GM04504 (cell line): ENCODE data around the gene CHODL.

ENCODE experiments used
- DNase-seq: peaks from one replicate; pipeline ENCODE4 v3.0.0-alpha.2; 2012; ENCODE audit warnings: low read depth

Gene CHODL

GRCh38 chr21:18244671-18245463, at the start of gene CHODL:
TSS of gene CHODL (plus strand) at chr21:18244833. CDS start at chr21:18245224, 391 bp downstream.
- DNase-seq, result no peak

GRCh38 chr21:18204931-18205330, 39.7 kb upstream of the CHODL start:
- no peak for DNase-seq

GRCh38 chr21:18218331-18218730, 26.3 kb upstream of the CHODL start:
- no peak for DNase-seq

GRCh38 chr21:18220498-18220897, 24.1 kb upstream of the CHODL start:
- no peak for DNase-seq

GRCh38 chr21:18222346-18222745, 22.3 kb upstream of the CHODL start:
- no peak for DNase-seq

- no peak for DNase-seq
Measured at GRCh38 chr21:18228060-18228739, 16.4 kb upstream of the CHODL start.

- DNase-seq, result no peak
Measured at GRCh38 chr21:18235545-18235944, 9.1 kb upstream of the CHODL start.

- no peak for DNase-seq
Measured at GRCh38 chr21:18245464-18245967, 883 bp downstream of the CHODL start.

- no peak for DNase-seq
Measured at GRCh38 chr21:18248171-18248570, 3.5 kb downstream of the CHODL start.

GRCh38 chr21:18249672-18250071, 5.0 kb downstream of the CHODL start:
- no peak for DNase-seq

- no peak for DNase-seq
Measured at GRCh38 chr21:18251065-18251464, 6.4 kb downstream of the CHODL start.

- DNase-seq, result no peak
Measured at GRCh38 chr21:18252256-18252655, 7.6 kb downstream of the CHODL start.

- no peak for DNase-seq
Measured at GRCh38 chr21:18252680-18253079, 8.0 kb downstream of the CHODL start.

GRCh38 chr21:18253221-18253620, 8.6 kb downstream of the CHODL start:
- no peak for DNase-seq

GRCh38 chr21:18253799-18254198, 9.2 kb downstream of the CHODL start:
- no peak for DNase-seq

- no peak for DNase-seq
Measured at GRCh38 chr21:18265944-18266343, 21.3 kb downstream of the CHODL start.

GRCh38 chr21:18267496-18267895, 22.9 kb downstream of the CHODL start:
- DNase-seq, result no peak

GRCh38 chr21:18268906-18269305, 24.3 kb downstream of the CHODL start:
- DNase-seq, result no peak

GRCh38 chr21:18269856-18270255, 25.2 kb downstream of the CHODL start:
- no peak for DNase-seq

- DNase-seq, result no peak
Measured at GRCh38 chr21:18273400-18273799, 28.8 kb downstream of the CHODL start.

- no peak for DNase-seq
Measured at GRCh38 chr21:18274370-18274769, 29.7 kb downstream of the CHODL start.

GRCh38 chr21:18275781-18276180, 31.1 kb downstream of the CHODL start:
- DNase-seq, result no peak

GRCh38 chr21:18285379-18285778, 40.7 kb downstream of the CHODL start:
- DNase-seq, result no peak
